HEK293 (cell line): ENCODE data around the gene TDRKH.

Experiments
- CTCF ChIP-seq: fragments of 450-650 bp; formaldehyde crosslinking; IDR thresholded peaks from 2 replicates; pipeline ENCODE4 v1.5.1; 2016; ENCODE audit warnings: missing biosample characterization, missing genetic modification characterization
- KLF16 ChIP-seq: fragments of 450-650 bp; formaldehyde crosslinking; IDR thresholded peaks from 2 replicates; pipeline ENCODE4 v1.5.1; 2017; ENCODE audit warnings: missing biosample characterization, missing genetic modification characterization
- REST ChIP-seq: fragments of 450-650 bp; formaldehyde crosslinking; IDR thresholded peaks from 2 replicates; pipeline ENCODE4 v1.5.1; 2016; ENCODE audit warnings: missing biosample characterization, missing genetic modification characterization
- YY1 ChIP-seq: fragments of 450-650 bp; formaldehyde crosslinking; IDR thresholded peaks from 2 replicates; pipeline ENCODE4 v1.5.1; 2018; ENCODE audit warnings: missing biosample characterization, missing genetic modification characterization
- ZFHX2 ChIP-seq: fragments of 450-650 bp; formaldehyde crosslinking; conservative IDR thresholded peaks from 2 replicates; pipeline ENCODE4 v1.5.1; 2016; ENCODE audit warnings: missing biosample characterization, missing genetic modification characterization
- ZNF121 ChIP-seq: fragments of 450-650 bp; formaldehyde crosslinking; IDR thresholded peaks from 2 replicates; pipeline ENCODE4 v1.5.1; 2016; ENCODE audit warnings: missing biosample characterization, missing genetic modification characterization
- ZNF175 ChIP-seq: fragments of 450-650 bp; formaldehyde crosslinking; IDR thresholded peaks from 2 replicates; pipeline ENCODE4 v1.5.1; 2016; ENCODE audit warnings: missing biosample characterization, missing genetic modification characterization
- ZNF561 ChIP-seq: fragments of 450-650 bp; IDR thresholded peaks from 2 replicates; pipeline ENCODE4 v1.5.1; 2018; ENCODE audit warnings: missing biosample characterization, missing genetic modification characterization, borderline replicate concordance
- ZNF623 ChIP-seq: fragments of 450-650 bp; formaldehyde crosslinking; IDR thresholded peaks from 2 replicates; pipeline ENCODE4 v1.5.1; 2016; ENCODE audit warnings: missing biosample characterization, missing genetic modification characterization
- ZNF670 ChIP-seq: fragments of 450-650 bp; formaldehyde crosslinking; IDR thresholded peaks from 2 replicates; pipeline ENCODE4 v1.5.1; 2016; ENCODE audit warnings: missing biosample characterization, missing genetic modification characterization, low read depth

- TF ChIP-seq CTCF (tag by site-specific recombination) (no peak), YY1 (no peak), ZNF121 (tag by site-specific recombination) (no peak), ZNF670 (tag by site-specific recombination) (no peak), ZNF175 (tag by site-specific recombination) (no peak), ZFHX2 (tag by site-specific recombination) (no peak), REST (tag by site-specific recombination) (no peak), ZNF561 (tag by site-specific recombination) (no peak), ZNF623 (tag by site-specific recombination) (no peak), KLF16 (tag by site-specific recombination) (no peak)
Observed at GRCh38 chr1:151777317-151777716, 13.0 kb downstream of the TDRKH start.
